ENCODE measurements around the gene OSGEP. TPM values are rescaled to one million over a fixed set of nuclear protein-coding genes. Genes with fewer than 3 reads are reported as not detected.

OSGEP gene
- polyA plus RNA-seq, 3 donors from 2014 or later: 40.2 to 49.4 (median 45.5) TPM

DNA sequence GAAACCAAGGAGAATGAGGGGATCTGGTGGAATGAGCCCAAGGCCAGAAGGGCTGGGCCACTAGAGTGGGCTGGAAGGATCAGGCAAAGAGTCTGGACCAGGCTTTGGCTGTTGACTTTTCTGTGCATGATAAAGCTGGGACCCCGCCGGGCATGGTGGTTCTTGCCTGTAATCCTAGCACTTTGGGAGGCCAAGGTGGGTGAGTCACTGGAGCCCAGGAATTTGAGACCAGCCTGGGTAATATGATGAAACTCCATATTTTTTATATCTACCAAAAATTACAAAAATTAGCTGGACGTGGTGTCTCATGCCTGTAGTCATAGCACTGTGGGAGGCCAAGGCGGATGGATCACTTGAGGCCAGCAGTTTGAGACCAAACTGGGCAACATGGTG is 18.3 kb downstream of the OSGEP start:
- H3K4me1 Mint-ChIP-seq: peaks cover 8 to 11% of the 10 kb centered on the region in 2 donors
- H3K36me3 Mint-ChIP-seq: peaks cover 0 to 3% (median 0%) of the 10 kb centered on the region in 3 donors
- DNase-seq: no peak
- no peaks in the 10 kb centered on the region for H3K9me3 Mint-ChIP-seq
- peaks cover 1 to 2% (median 2%) of the 10 kb centered on the region in 3 donors for H3K27me3 Mint-ChIP-seq (ENCODE audit: low read depth in 3 of 3)
- no peak overlapping the region for H3K4me3 Mint-ChIP-seq
- no peak overlapping the region for H3K27ac Mint-ChIP-seq

DNA sequence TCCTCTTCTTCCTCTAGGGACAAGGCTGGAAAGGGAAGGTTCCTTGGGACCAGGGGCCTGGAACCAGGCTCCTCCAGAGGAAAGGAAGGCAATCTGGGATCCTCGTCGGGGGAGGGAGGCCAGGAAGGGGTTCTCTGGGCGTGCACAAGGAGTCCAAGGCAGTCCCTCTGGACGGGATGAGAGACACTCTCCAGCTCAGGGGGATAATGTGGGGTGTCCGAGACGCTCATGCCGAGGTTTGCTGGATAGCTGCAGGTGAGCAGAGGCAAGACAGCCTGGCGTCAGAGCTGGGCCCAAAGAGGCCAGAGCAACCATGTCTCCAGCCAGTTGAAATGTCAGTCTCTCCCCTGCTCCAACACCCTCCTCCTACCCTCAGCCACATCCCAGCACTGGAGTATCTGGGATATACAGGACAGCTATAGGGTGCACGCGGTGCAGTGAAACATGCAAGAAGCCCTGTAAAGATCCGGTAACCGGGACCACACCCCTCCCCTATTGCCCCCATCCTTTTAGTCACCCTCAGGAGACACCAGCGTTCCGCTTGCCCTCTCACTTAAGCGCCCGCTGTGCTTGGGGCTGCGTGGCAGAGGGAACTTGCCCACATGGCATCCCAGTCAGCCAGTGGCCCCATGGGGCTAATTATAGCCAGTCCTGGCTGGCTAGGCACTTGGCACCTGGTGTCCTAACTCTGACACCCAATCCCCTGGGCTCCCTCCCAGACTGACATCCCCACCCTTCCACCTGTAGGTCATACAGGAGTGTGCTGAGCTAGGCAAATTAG is 18.8 kb downstream of the OSGEP start, which contains the start of gene KLHL33:
KLHL33 (minus strand) TSS at position 585 of the 781 bp plus-strand sequence; CDS start at position 230, 355 bp downstream.
- H3K4me3 Mint-ChIP-seq: no peak within 1 kb of the TSS
- H3K27me3 Mint-ChIP-seq (ENCODE audit: low read depth in 3 of 3): peaks cover under 1 to 2% (median 2%) of the 10 kb centered on the region in 3 donors
- H3K9me3 Mint-ChIP-seq: no peaks in the 10 kb centered on the region
- DNase-seq: no peak
- H3K36me3 Mint-ChIP-seq: peaks cover 0 to 3% (median 0%) of the 10 kb centered on the region in 3 donors
- peaks cover 3 to 5% of the 10 kb centered on the region in 2 donors for H3K4me1 Mint-ChIP-seq
- no peak within 1 kb of the TSS for H3K27ac Mint-ChIP-seq

DNA sequence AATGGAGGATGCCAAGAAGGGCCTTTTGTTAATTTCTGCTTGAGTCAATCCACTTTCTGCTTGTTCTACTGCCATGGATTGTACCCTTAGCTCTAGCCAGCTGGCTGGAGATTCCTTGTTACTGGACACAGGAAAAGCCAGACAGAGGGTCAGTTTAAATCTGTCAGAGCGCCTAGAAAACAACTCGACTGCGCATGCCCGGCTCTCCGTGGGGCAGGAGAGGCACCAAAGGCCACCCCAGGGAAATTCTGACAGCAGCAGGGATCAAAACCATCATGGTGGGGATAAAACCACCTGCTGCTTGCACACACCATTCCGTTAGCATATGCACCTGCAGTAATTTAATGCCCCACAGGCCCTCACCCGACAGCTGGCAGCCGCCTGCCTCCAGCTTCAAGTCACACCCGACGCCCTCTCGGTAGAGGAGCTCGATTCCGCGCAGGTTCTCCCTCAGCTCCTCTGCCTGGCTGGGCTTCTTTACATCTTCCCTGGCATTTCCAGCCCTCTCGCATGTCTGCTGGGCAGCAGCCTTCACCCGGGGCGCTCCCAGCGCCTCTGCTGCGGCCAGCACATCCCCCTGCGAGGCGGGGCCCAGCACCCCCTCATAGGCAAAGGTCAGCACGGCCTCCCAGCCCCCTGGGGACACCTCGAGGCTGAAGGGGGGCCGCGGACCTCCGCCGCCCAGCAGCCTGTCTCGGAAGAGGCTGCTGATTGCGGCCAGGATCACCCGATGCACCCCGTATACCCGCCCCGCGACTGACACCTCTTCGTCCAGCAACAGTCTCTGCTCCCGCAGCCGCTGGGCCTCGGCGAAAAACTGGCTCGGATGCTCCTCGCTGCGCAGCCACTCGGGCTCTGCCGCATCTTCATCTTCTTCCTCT is 19.7 kb downstream of the OSGEP start:
- no peak for DNase-seq
- Mint-ChIP-seq H3K9me3 (no peaks in the 10 kb centered on the region), H3K27me3 (ENCODE audit: low read depth in 3 of 3) (peaks cover 0 to 2% (median 0%) of the 10 kb centered on the region in 3 donors), H3K27ac (no peak overlapping the region), H3K36me3 (peaks cover 0 to 3% (median 0%) of the 10 kb centered on the region in 3 donors), H3K4me1 (peaks cover under 1 to 2% of the 10 kb centered on the region in 2 donors), H3K4me3 (no peak overlapping the region)

DNA sequence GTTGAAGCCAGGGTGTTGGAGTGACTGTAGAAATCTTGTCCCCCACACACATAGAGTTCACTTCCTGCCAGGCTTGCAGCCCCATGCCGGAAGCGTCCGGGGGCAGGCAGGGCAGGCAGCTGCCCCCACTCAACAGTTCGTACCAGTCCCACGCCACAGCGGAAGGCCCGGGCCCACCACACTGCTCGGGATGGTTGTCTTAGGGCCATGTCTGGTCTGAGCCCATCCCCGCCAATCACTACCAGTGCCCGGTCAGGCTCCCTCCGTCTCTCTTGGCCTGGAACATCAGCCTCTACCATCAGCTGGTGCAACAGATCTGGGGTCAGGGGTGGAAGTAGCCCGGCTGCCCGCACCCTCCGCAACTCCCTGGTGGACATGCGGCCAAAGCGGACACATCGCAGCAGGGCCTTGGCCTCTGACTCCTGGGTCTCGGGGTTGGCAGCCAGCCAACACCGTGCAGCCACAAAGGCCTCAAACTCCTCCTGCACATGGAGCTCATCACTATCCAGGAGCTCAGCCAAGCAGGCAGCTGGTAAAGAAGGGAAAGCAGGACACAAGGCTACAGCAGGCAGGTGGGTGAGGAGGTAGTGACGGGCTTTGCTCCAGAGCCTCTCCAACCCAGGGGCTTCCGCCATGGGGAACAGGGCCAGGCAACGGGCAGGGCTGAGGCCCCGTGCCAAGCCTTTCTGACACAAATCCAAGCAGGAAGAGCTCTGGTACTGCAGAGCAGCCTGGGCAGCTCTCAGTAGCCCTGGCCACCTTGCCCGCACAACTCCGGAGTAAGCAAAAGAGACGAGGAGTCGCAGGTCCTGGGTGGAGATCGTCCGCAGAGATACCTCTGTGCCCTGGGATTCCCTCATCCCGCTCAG is 24.6 kb downstream of the OSGEP start:
- no peaks in the 10 kb centered on the region for H3K9me3 Mint-ChIP-seq
- no peak for DNase-seq
- peaks cover 25 to 27% of the 10 kb centered on the region in 2 donors for H3K4me1 Mint-ChIP-seq
- H3K27me3 Mint-ChIP-seq (ENCODE audit: low read depth in 3 of 3): no peaks in the 10 kb centered on the region
- no peaks in the 10 kb centered on the region for H3K36me3 Mint-ChIP-seq
- H3K27ac Mint-ChIP-seq: peak overlapping the region in 3 of 6 donors; percentile 35 to 56 (median 50)
- peak overlapping the region in 1 of 5 donors; percentile 36 for H3K4me3 Mint-ChIP-seq

DNA sequence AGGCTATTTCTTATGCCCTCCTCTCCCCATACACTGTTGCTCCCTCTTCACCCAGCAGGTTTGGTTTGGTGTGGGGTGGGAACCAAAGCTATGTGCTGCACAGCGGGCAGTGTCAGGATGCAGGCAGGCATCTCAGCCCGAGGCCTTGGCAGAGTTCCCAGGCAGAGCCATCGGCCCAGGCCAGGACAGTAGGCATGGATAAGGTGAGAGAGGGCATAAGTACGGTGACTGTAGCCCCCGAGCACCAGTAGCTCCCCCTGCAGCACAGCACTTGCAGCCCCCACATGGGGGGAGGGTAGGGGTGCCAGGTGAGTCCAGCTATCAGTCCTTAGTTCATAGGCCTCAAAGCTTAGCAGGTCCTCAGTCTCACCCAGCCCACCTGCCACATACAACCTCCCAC is 25.8 kb downstream of the OSGEP start:
- DNase-seq: no peak
- peak overlapping the region in 1 of 6 donors; percentile 82 for H3K27ac Mint-ChIP-seq
- H3K4me1 Mint-ChIP-seq: peaks cover 25 to 27% of the 10 kb centered on the region in 2 donors
- H3K4me3 Mint-ChIP-seq: no peak overlapping the region
- no peaks in the 10 kb centered on the region for H3K9me3 Mint-ChIP-seq
- no peaks in the 10 kb centered on the region for H3K27me3 Mint-ChIP-seq (ENCODE audit: low read depth in 3 of 3)
- H3K36me3 Mint-ChIP-seq: no peaks in the 10 kb centered on the region

DNA sequence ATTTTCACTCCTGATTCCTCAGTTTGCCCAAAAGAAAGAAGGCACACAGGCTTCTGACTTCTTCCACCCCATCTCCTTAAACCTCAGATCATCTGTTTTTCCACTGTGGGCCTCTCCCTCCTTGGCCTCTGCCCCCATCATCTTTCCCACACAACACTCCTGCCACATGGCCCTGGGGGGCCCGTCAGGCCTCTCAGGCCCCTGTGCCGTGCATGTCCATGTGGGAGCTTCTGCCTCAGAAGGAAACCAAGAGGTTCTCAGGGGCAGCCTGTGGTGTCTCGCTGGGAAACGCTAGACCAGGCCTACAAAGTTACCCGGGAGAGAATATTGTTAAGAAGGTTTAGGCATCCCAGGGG is 26.6 kb downstream of the OSGEP start:
- Mint-ChIP-seq H3K4me3 (peak overlapping the region in 3 of 5 donors; percentile 16 to 43 (median 33)), H3K9me3 (no peaks in the 10 kb centered on the region), H3K27me3 (ENCODE audit: low read depth in 3 of 3) (peaks cover 0 to 2% (median 0%) of the 10 kb centered on the region in 3 donors), H3K4me1 (peaks cover 25 to 27% of the 10 kb centered on the region in 2 donors), H3K36me3 (no peaks in the 10 kb centered on the region), H3K27ac (peak overlapping the region; percentile 55 to 89 (median 68))
- DNase-seq: no peak

DNA sequence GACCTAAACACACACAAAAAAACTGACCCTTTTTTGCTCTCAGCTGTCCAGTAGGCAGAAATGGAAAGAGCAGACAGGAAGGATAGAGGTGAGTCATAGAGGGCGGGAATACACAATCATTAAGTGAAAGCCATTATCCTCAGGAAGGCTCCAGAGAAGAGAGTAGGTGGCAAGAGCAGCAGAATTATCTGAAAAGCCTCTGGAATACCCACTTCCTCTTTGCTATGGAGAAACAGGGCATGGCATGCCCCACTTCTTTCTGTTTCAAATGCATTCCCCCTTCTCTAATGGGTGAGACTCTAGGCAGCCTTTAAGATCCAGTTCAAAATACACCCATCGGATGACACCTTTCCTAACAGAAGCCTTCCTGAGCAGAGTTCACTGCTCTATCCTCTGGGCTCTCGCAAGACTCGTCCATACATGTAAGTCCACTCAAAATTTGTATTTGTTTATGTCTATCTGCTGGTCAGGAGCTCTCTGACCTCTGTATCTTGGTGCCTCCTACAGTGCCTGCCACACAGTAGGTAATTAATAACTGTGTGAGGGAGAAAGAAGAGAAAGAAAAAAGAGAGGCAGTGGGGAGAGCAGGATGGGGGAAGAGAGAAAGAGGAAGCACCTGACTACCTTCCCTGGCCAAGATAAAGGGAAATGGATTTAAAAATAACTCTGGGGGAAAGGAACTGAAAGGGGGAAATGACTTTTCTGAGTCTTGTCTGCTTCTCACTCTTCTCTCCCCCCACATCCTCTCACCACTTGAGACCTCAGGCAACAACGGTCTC is 27.2 kb downstream of the OSGEP start:
- H3K27ac Mint-ChIP-seq: peak overlapping the region; percentile 55 to 89 (median 68)
- no peaks in the 10 kb centered on the region for H3K9me3 Mint-ChIP-seq
- peak overlapping the region in 3 of 5 donors; percentile 16 to 43 (median 33) for H3K4me3 Mint-ChIP-seq
- DNase-seq: peak in 1 of 3 donors; percentile 11
- peaks cover 0 to 2% (median 0%) of the 10 kb centered on the region in 3 donors for H3K27me3 Mint-ChIP-seq (ENCODE audit: low read depth in 3 of 3)
- no peaks in the 10 kb centered on the region for H3K36me3 Mint-ChIP-seq
- H3K4me1 Mint-ChIP-seq: peaks cover 25 to 27% of the 10 kb centered on the region in 2 donors

DNA sequence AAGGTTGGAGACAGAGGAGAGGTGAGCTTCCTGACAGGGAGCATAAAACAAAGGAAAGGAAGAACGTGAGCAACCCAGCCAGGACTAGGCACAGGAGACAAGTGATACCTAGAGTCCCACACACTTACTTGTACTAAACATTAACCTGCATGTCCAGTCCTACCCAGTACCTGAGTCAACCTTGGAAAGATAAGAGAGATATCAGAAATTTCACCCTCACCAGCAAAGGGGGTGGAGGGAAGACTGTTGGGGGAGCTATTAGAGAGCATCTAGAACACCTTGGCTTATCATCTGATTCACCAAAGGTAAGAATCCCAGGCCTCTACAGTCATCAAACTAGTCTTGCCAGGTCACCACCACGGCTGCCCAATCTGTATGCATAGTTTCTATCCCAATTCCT is 29.8 kb downstream of the OSGEP start:
- no peak overlapping the region for H3K4me3 Mint-ChIP-seq
- DNase-seq: no peak
- H3K27ac Mint-ChIP-seq: no peak overlapping the region
- no peaks in the 10 kb centered on the region for H3K36me3 Mint-ChIP-seq
- peaks cover 22 to 26% of the 10 kb centered on the region in 2 donors for H3K4me1 Mint-ChIP-seq
- peaks cover 0 to 2% (median 0%) of the 10 kb centered on the region in 3 donors for H3K27me3 Mint-ChIP-seq (ENCODE audit: low read depth in 3 of 3)
- no peaks in the 10 kb centered on the region for H3K9me3 Mint-ChIP-seq

DNA sequence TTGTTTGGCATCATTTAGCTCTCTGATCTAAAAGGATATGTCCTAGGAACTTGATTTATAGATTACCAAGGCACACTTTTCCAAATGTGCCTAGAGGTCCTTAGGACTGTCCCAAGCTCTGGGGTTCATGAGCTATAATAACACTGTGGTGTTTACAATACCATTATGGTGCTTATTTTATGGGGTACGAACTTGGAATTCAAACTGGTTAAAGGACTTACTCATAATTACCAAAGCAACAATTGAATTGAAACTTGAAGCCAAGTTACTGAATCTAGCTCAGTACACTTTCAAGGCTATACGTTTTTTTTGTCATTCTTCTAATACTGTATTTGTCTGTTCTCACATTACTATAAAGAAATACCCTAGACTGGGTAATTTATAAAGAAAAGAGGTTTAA is 31.7 kb downstream of the OSGEP start:
- DNase-seq: no peak
- Mint-ChIP-seq H3K27me3 (ENCODE audit: low read depth in 3 of 3) (peaks cover 0 to 4% (median 2%) of the 10 kb centered on the region in 3 donors), H3K36me3 (no peaks in the 10 kb centered on the region), H3K4me3 (no peak overlapping the region), H3K4me1 (peaks cover 7 to 9% of the 10 kb centered on the region in 2 donors), H3K27ac (no peak overlapping the region), H3K9me3 (no peaks in the 10 kb centered on the region)

DNA sequence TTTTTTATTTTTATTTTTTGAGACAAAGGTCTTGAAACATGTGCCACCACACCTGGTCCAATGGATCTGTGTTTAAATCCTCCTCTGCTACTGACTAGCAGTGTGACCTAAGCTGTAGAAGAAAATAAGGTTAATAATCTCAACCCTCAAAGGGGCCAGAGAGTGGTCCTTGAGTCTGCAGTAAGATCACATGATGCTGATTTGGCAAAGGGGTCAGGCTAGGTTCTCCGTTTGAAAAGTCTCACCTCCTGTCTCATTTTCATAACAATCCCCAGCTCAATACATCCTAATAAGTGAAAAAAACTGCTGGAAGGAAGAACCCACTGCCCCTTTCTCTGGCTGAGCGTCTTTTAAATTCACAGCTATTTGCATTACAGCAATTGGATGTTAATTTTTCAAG is 33.3 kb downstream of the OSGEP start:
- Mint-ChIP-seq H3K36me3 (no peaks in the 10 kb centered on the region), H3K4me3 (no peak overlapping the region), H3K4me1 (no peaks in the 10 kb centered on the region), H3K27me3 (ENCODE audit: low read depth in 3 of 3) (peaks cover 0 to 4% (median 2%) of the 10 kb centered on the region in 3 donors), H3K9me3 (no peaks in the 10 kb centered on the region), H3K27ac (no peak overlapping the region)
- DNase-seq: no peak

DNA sequence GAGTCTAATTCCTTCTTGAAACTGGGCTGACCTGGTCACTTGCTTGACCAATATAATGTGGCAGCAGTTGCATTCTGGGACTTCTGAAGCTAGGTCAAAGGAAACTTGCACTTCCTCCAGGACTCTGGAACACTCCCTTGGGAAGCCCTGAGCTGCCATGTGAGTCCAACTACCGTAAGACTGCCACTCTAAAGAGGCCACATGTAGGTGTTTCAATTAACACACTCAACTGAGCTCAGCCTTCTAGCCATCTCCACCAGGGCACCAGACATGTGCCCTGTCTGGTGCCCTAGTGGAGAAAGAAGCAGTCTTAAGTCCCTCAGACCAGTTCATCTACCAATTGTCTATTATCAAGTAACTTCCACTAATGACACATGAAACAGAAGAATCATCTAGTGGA is 35.2 kb downstream of the OSGEP start:
- no peak for DNase-seq
- Mint-ChIP-seq H3K27me3 (ENCODE audit: low read depth in 3 of 3) (peaks cover 0 to 4% (median 2%) of the 10 kb centered on the region in 3 donors), H3K36me3 (no peaks in the 10 kb centered on the region), H3K27ac (no peak overlapping the region), H3K4me1 (peaks cover 3 to 12% of the 10 kb centered on the region in 2 donors), H3K4me3 (no peak overlapping the region), H3K9me3 (no peaks in the 10 kb centered on the region)

DNA sequence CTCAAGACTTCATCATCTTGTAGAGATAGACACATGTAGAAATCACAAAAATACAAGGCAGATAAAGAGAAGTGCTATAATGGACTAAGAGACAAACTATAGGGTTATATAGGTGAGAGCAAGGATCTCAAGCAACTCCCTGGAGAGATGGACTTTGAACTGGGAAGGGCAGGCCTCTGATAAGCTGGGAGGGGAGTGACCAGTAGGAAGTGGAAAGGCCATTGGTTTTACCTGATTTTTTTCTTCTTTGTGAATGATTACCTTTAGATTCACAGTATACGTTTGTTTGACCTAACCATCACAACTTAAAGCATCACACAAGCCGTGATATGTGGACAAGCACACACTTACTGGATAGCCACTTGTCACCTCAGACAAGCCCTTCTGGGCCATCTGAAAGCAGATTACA is 36.1 kb downstream of the OSGEP start:
- Mint-ChIP-seq H3K9me3 (no peaks in the 10 kb centered on the region), H3K27me3 (ENCODE audit: low read depth in 3 of 3) (peaks cover 1 to 4% (median 3%) of the 10 kb centered on the region in 3 donors), H3K4me3 (no peak overlapping the region), H3K27ac (no peak overlapping the region), H3K4me1 (peaks cover 13 to 21% of the 10 kb centered on the region in 2 donors), H3K36me3 (no peaks in the 10 kb centered on the region)
- DNase-seq: no peak
